HL-60 (cell line): ENCODE measurements around the gene PDGFC.

Experiments used
- CTCF ChIP-seq: IDR thresholded peaks from one replicate; pipeline ENCODE4 v1.5.1; 2011; ENCODE audit warnings: low read length, control low read depth, inconsistent platforms; ENCODE audit not compliant: insufficient read depth
- GABPA ChIP-seq: IDR thresholded peaks from 2 replicates; pipeline ENCODE4 v1.6.1; 2012; ENCODE audit warnings: low read depth
- POLR2AphosphoS5 ChIP-seq: IDR thresholded peaks from 2 replicates; pipeline ENCODE4 v1.6.1; 2012; ENCODE audit warnings: low read depth
- TF ChIP-seq, protein P1 (sequence below): IDR thresholded peaks from 2 replicates; pipeline ENCODE4 v1.6.1; 2012; ENCODE audit warnings: low read depth; ENCODE audit not compliant: insufficient replicate concordance

- TF ChIP-seq, protein P1, sequence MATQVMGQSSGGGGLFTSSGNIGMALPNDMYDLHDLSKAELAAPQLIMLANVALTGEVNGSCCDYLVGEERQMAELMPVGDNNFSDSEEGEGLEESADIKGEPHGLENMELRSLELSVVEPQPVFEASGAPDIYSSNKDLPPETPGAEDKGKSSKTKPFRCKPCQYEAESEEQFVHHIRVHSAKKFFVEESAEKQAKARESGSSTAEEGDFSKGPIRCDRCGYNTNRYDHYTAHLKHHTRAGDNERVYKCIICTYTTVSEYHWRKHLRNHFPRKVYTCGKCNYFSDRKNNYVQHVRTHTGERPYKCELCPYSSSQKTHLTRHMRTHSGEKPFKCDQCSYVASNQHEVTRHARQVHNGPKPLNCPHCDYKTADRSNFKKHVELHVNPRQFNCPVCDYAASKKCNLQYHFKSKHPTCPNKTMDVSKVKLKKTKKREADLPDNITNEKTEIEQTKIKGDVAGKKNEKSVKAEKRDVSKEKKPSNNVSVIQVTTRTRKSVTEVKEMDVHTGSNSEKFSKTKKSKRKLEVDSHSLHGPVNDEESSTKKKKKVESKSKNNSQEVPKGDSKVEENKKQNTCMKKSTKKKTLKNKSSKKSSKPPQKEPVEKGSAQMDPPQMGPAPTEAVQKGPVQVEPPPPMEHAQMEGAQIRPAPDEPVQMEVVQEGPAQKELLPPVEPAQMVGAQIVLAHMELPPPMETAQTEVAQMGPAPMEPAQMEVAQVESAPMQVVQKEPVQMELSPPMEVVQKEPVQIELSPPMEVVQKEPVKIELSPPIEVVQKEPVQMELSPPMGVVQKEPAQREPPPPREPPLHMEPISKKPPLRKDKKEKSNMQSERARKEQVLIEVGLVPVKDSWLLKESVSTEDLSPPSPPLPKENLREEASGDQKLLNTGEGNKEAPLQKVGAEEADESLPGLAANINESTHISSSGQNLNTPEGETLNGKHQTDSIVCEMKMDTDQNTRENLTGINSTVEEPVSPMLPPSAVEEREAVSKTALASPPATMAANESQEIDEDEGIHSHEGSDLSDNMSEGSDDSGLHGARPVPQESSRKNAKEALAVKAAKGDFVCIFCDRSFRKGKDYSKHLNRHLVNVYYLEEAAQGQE = no peak
- no peak for TF ChIP-seq CTCF
- no peak for TF ChIP-seq POLR2AphosphoS5
- TF ChIP-seq GABPA = no peak
These were observed 65.3 kb downstream of the PDGFC start for GRCh38 chr4:156906325-156906724.
